ENCODE data around the gene RNF212. TPM values are rescaled to one million over a fixed set of nuclear protein-coding genes. Genes with fewer than 3 reads are reported as not detected.

Gene RNF212
- total RNA-seq, 1 donor from 2014 or later: 11.2 TPM

DNA sequence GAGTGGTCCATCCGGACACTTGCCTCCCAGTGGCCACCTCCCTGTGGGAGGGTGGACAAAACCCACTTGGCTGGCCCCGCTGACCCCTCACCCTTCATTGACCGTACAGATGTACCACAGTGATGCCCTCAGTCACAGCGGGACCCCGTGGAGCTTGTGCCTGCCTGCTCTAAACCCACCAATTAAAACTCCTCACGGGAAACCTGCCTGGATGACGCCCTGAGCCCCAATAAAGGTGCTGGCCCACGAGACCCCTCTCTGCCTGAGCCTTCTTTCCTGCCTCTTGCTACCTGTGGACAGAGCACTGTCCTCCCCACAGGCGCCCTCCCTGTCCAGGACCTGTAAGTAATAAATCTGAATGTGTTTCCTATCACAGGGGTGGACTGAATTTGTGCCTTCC lies 32.9 kb downstream of the RNF212 start:
- Mint-ChIP-seq H3K4me3 (ENCODE audit: low read depth) (no peak overlapping the region), H3K9me3 (ENCODE audit: low read depth) (no peaks in the 10 kb centered on the region), H3K4me1 (ENCODE audit: low read depth) (no peaks in the 10 kb centered on the region), H3K27me3 (peaks cover 15% of the 10 kb centered on the region), H3K36me3 (ENCODE audit: insufficient read depth) (no peaks in the 10 kb centered on the region), H3K27ac (no peak overlapping the region)
- DNase-seq (ENCODE audit: low spot score, unreplicated experiment): no peak
- TF ChIP-seq, protein P1, sequence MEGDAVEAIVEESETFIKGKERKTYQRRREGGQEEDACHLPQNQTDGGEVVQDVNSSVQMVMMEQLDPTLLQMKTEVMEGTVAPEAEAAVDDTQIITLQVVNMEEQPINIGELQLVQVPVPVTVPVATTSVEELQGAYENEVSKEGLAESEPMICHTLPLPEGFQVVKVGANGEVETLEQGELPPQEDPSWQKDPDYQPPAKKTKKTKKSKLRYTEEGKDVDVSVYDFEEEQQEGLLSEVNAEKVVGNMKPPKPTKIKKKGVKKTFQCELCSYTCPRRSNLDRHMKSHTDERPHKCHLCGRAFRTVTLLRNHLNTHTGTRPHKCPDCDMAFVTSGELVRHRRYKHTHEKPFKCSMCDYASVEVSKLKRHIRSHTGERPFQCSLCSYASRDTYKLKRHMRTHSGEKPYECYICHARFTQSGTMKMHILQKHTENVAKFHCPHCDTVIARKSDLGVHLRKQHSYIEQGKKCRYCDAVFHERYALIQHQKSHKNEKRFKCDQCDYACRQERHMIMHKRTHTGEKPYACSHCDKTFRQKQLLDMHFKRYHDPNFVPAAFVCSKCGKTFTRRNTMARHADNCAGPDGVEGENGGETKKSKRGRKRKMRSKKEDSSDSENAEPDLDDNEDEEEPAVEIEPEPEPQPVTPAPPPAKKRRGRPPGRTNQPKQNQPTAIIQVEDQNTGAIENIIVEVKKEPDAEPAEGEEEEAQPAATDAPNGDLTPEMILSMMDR (IDR thresholded peaks at IDR 0.05; ENCODE audit: unreplicated experiment): no peak

DNA sequence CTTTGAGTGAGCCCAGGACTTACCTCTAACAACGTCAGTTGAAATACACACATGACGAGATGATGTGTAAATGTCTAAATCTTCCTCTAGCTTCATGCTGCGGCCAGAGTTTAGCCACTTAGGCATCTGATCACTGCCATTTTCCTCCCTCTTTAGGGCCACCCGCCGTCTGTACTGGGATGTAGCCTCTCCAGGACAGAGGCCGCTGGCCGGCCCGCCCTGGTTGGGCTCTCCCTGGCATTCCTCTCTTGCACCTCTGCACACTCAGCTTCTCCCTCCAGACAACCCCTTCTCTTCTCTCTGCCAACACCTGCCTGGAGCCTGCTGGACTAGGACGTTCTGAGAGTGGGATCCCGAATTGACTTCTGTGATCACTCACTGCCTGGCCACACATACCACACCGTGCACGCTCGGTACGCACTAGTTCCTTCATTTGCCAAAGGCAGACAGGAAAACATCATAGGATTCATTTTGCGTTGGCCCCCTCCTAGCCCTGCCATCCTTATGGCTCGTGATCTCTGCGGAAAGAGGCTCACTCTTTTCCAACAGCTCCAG lies 33.6 kb downstream of the RNF212 start:
- H3K36me3 Mint-ChIP-seq (ENCODE audit: insufficient read depth): no peaks in the 10 kb centered on the region
- no peaks in the 10 kb centered on the region for H3K9me3 Mint-ChIP-seq (ENCODE audit: low read depth)
- H3K4me1 Mint-ChIP-seq (ENCODE audit: low read depth): no peaks in the 10 kb centered on the region
- DNase-seq (ENCODE audit: low spot score, unreplicated experiment): no peak
- no peak overlapping the region for H3K27ac Mint-ChIP-seq
- TF ChIP-seq, protein P1 (IDR thresholded peaks at IDR 0.05; ENCODE audit: unreplicated experiment): no peak
- peaks cover 19% of the 10 kb centered on the region for H3K27me3 Mint-ChIP-seq
- no peak overlapping the region for H3K4me3 Mint-ChIP-seq (ENCODE audit: low read depth)

DNA sequence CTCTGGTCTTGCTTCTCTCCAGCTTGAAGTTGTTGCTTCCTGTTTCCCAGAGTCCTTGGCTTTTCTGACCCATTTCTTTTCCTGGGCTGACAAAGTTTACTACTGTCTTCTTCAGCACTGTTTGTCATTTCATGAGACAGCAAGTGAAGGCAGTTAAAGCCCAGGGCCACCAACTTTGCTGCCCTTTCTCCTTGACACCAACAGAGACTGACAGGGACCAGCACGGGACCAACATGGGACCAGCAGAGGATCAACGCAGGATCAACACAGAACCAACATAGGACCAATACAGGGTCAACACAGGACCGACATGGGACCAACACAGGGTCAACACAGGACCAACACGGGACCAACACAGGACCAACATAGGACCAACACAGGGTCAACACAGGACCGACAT lies 34.9 kb downstream of the RNF212 start:
- no peaks in the 10 kb centered on the region for H3K9me3 Mint-ChIP-seq (ENCODE audit: low read depth)
- no peaks in the 10 kb centered on the region for H3K4me1 Mint-ChIP-seq (ENCODE audit: low read depth)
- no peak overlapping the region for H3K27ac Mint-ChIP-seq
- peaks cover 27% of the 10 kb centered on the region for H3K27me3 Mint-ChIP-seq
- DNase-seq (ENCODE audit: low spot score, unreplicated experiment): no peak
- no peaks in the 10 kb centered on the region for H3K36me3 Mint-ChIP-seq (ENCODE audit: insufficient read depth)
- no peak overlapping the region for H3K4me3 Mint-ChIP-seq (ENCODE audit: low read depth)
- TF ChIP-seq, protein P1 (IDR thresholded peaks at IDR 0.05; ENCODE audit: unreplicated experiment): no peak

DNA sequence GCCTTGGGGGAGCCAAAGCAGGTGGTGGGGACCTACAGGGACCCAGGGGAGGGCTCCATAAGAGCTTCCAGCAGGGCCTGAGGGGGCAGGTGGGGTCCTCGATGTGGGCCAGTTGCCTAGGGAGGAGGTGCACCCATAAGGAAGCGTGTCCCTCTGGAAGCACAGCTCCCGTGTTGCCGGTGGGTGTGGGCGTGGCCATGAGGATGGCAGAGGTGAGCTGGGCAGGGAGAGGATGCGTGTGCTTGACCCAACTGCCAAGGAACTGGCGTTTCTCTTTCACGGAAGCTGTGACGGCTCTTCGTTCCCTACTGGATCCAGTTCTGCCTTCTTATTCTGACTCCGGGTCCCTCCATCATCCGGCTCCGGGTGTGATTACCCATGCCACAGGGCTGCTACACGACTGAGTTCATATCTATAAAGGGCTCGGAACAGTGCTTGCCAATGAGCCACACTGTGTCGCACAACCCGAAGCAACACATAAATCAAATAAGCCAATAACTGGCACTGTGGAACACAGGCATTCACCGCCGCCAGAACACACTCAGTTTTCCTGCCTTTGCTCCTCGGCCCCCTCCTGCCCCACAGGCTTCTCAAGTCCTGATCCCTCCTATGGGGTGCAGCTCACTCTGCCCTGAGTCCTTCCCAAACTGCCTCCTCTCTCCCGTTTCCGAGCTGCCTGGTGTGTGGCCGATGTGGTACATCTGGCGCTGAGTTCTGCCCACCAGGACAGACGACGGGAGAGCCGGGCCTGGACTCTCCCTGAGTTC lies 35.5 kb downstream of the RNF212 start:
- no peak overlapping the region for H3K27ac Mint-ChIP-seq
- no peaks in the 10 kb centered on the region for H3K4me1 Mint-ChIP-seq (ENCODE audit: low read depth)
- TF ChIP-seq, protein P1 (IDR thresholded peaks at IDR 0.05; ENCODE audit: unreplicated experiment): no peak
- DNase-seq (ENCODE audit: low spot score, unreplicated experiment): no peak
- no peaks in the 10 kb centered on the region for H3K9me3 Mint-ChIP-seq (ENCODE audit: low read depth)
- no peak overlapping the region for H3K4me3 Mint-ChIP-seq (ENCODE audit: low read depth)
- peaks cover 29% of the 10 kb centered on the region for H3K27me3 Mint-ChIP-seq
- H3K36me3 Mint-ChIP-seq (ENCODE audit: insufficient read depth): no peaks in the 10 kb centered on the region

DNA sequence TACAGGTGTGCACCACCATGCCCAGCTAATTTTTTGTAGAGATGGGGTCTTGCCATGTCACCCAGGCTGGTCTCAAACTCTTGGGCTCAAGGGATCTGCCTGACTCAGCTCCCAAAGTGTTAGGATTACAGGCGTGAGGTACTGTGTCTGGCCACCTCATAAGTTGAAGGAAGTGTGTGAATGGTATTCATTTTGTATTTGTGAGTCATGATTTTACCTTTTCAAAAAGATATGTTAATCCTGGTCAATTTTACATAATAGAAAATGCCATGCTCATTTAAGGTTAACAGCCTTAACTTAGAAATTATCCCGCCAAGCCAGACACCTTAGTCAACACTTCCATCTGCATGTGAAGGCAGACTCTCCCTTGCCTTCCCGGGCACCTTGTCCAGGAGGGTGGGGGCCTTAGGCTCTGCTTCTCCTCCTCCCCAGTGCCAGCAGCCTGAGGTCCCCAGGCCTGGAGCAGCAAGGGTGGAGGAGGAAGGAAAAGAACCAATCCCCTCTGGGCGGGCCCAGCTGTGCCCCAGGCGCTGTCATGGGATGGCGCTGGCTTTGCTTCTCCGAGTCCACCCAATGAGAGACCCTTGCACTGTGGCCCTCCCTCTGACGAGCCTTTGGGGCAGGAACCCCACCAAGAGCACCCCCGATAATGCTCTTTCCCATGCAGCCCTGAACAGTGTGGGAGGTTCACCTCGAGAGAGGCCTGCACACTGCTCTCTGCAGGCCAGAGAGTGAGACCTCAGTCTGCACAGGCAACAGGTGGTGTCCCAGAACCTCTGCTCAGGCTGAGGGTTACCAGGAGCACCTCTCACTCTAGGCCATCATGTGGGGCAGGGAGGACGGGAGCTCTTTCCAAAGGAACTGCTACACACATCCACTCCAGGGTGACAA lies 37.3 kb downstream of the RNF212 start:
- no peaks in the 10 kb centered on the region for H3K4me1 Mint-ChIP-seq (ENCODE audit: low read depth)
- H3K4me3 Mint-ChIP-seq (ENCODE audit: low read depth): no peak overlapping the region
- TF ChIP-seq, protein P1 (IDR thresholded peaks at IDR 0.05; ENCODE audit: unreplicated experiment): no peak
- no peaks in the 10 kb centered on the region for H3K36me3 Mint-ChIP-seq (ENCODE audit: insufficient read depth)
- DNase-seq (ENCODE audit: low spot score, unreplicated experiment): no peak
- no peaks in the 10 kb centered on the region for H3K9me3 Mint-ChIP-seq (ENCODE audit: low read depth)
- no peak overlapping the region for H3K27ac Mint-ChIP-seq
- peaks cover 30% of the 10 kb centered on the region for H3K27me3 Mint-ChIP-seq

Data from progenitor cell of endocrine pancreas (in vitro differentiated cells).